HL-60 (cell line): ENCODE results near the gene HYAL1.
A peak's percentile ranks its signal among the peaks of the same experiment; 100 is the strongest.

ENCODE experiments used
- DNase-seq, 2 experiments: peaks; one replicate each; pipeline ENCODE4 v3.0.0-alpha.2; 2010 to 2020; ENCODE audit warnings: low read depth in 1 of 2, low spot score in 1 of 2
- H3K27ac ChIP-seq: fragments of 250-450 bp; sonication (Bioruptor Pico); replicated peaks from 2 replicates; pipeline ENCODE4 v1.5.1; 2020; ENCODE audit warnings: mild to moderate bottlenecking, moderate library complexity
- H3K27me3 ChIP-seq: fragments of 250-450 bp; sonication (Bioruptor Pico); 2 replicates; pipeline ENCODE4 v1.5.1; 2021; ENCODE audit warnings: mild to moderate bottlenecking, moderate library complexity; ENCODE audit not compliant: insufficient read depth, poor library complexity, severe bottlenecking
- H3K4me3 ChIP-seq: replicated peaks from 2 replicates; pipeline ENCODE4 v1.5.1; 2011; ENCODE audit warnings: mild to moderate bottlenecking, control low read depth, low read length; ENCODE audit not compliant: insufficient read depth
- CTCF ChIP-seq: IDR thresholded peaks from one replicate; pipeline ENCODE4 v1.5.1; 2011; ENCODE audit warnings: low read length, control low read depth, inconsistent platforms; ENCODE audit not compliant: insufficient read depth
- GABPA ChIP-seq: IDR thresholded peaks from 2 replicates; pipeline ENCODE4 v1.6.1; 2012; ENCODE audit warnings: low read depth
- POLR2AphosphoS5 ChIP-seq: IDR thresholded peaks from 2 replicates; pipeline ENCODE4 v1.6.1; 2012; ENCODE audit warnings: low read depth
- REST ChIP-seq: IDR thresholded peaks from 2 replicates; pipeline ENCODE4 v1.6.1; 2012; ENCODE audit warnings: low read depth; ENCODE audit not compliant: insufficient replicate concordance
- SPI1 ChIP-seq: IDR thresholded peaks from 2 replicates; pipeline ENCODE4 v1.6.1; 2012; ENCODE audit warnings: low read depth, mild to moderate bottlenecking, borderline replicate concordance

HYAL1 gene

GRCh38 chr3:50300681-50301254 is 2.6 kb downstream of the HYAL1 start:
- Histone ChIP-seq H3K4me3 (no peak overlapping the region; the same call in 1 of the 2 replicates), H3K27me3 (no peaks in the 10 kb centered on the region), H3K27ac (peak overlapping the region; percentile 89)
- no peak for TF ChIP-seq SPI1
- TF ChIP-seq POLR2AphosphoS5, result no peak
- no peak for TF ChIP-seq CTCF
- TF ChIP-seq GABPA, result no peak
- TF ChIP-seq REST, result no peak
- DNase-seq, result no peak

- peak overlapping the region; percentile 89 for H3K27ac ChIP-seq
- peak overlapping the region; percentile 29 for H3K4me3 ChIP-seq
- no peak for TF ChIP-seq REST
- peak; percentile 80; the same call in 1 of the 2 replicates for TF ChIP-seq SPI1
- TF ChIP-seq CTCF, result no peak
- no peak for TF ChIP-seq GABPA
- TF ChIP-seq POLR2AphosphoS5, result peak; percentile 92
- H3K27me3 ChIP-seq, result no peaks in the 10 kb centered on the region
- DNase-seq, result peak; percentile 74 to 89
Measured at GRCh38 chr3:50299929-50300680, 3.3 kb downstream of the HYAL1 start.

- no peak for DNase-seq
- Histone ChIP-seq H3K27ac (peak overlapping the region; percentile 89), H3K27me3 (no peaks in the 10 kb centered on the region), H3K4me3 (peak overlapping the region; percentile 29)
- TF ChIP-seq CTCF (no peak), SPI1 (no peak), REST (no peak), GABPA (no peak), POLR2AphosphoS5 (no peak)
Measured at GRCh38 chr3:50299638-50299928, 3.8 kb downstream of the HYAL1 start.
